GM19397 (cell line): Measurements from ENCODE around the gene CSNK1E.

ENCODE experiments used
- ATAC-seq: cut with Tn5 transposase; IDR thresholded peaks from one replicate; pipeline ENCODE4 v1.9.1; 2021; ENCODE audit warnings: mild to moderate bottlenecking, moderate library complexity; ENCODE audit not compliant: unreplicated experiment

Gene CSNK1E

GRCh38 chr22:38250643-38251340 is 66.4 kb downstream of the CSNK1E start:
- no peak for ATAC-seq

- ATAC-seq, result no peak
These were observed 67.2 kb downstream of the CSNK1E start for GRCh38 chr22:38249803-38250642.

- no peak for ATAC-seq
These were observed 67.9 kb downstream of the CSNK1E start for GRCh38 chr22:38249301-38249700.

- ATAC-seq, result no peak
These were observed 69.0 kb downstream of the CSNK1E start for GRCh38 chr22:38248280-38248679.

GRCh38 chr22:38247713-38248112 is 69.5 kb downstream of the CSNK1E start:
- ATAC-seq, result no peak

GRCh38 chr22:38246692-38247091 is 70.5 kb downstream of the CSNK1E start:
- ATAC-seq, result no peak

- no peak for ATAC-seq
These were observed 71.1 kb downstream of the CSNK1E start for GRCh38 chr22:38246046-38246658.

GRCh38 chr22:38244106-38244505 is 73.1 kb downstream of the CSNK1E start:
- ATAC-seq, result no peak

GRCh38 chr22:38243007-38243765 is 74.0 kb downstream of the CSNK1E start:
- no peak for ATAC-seq

GRCh38 chr22:38240734-38241252 is 76.4 kb downstream of the CSNK1E start:
- no peak for ATAC-seq
